ENCODE measurements around the gene NOP16.

NOP16 gene

DNA sequence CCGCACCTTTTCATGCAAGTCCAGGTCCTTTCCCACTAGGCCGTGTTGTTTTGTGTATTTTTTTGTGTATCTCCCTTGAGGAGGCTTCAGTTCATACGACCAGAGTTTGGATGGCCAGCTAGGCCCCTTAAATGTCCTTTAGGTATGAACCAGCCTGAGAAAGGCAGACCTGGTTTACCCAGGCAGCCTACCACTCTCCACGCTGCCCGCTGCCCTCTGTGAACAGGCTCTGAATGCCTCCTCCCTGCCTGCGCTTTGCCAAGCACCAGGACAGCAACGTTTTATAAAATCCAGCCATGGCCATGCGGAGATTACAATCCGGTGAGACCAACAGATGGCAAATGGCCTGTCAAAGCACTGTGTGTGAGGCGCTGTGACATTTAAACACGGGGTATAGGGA, 28.6 kb upstream of the NOP16 start:
- no peak for DNase-seq (ENCODE audit: low read depth)
- TF ChIP-seq, protein P1, sequence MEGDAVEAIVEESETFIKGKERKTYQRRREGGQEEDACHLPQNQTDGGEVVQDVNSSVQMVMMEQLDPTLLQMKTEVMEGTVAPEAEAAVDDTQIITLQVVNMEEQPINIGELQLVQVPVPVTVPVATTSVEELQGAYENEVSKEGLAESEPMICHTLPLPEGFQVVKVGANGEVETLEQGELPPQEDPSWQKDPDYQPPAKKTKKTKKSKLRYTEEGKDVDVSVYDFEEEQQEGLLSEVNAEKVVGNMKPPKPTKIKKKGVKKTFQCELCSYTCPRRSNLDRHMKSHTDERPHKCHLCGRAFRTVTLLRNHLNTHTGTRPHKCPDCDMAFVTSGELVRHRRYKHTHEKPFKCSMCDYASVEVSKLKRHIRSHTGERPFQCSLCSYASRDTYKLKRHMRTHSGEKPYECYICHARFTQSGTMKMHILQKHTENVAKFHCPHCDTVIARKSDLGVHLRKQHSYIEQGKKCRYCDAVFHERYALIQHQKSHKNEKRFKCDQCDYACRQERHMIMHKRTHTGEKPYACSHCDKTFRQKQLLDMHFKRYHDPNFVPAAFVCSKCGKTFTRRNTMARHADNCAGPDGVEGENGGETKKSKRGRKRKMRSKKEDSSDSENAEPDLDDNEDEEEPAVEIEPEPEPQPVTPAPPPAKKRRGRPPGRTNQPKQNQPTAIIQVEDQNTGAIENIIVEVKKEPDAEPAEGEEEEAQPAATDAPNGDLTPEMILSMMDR (IDR thresholded peaks at IDR 0.05; ENCODE audit: low read depth, low read length, missing control alignments) = no peak
- H3K4me3 ChIP-seq (ENCODE audit: low read depth, low read length) = peak overlapping the region; percentile 81
- in situ Hi-C loops (cut with HindIII; ENCODE audit: low sequenced_read_pairs) = no loop called here

DNA sequence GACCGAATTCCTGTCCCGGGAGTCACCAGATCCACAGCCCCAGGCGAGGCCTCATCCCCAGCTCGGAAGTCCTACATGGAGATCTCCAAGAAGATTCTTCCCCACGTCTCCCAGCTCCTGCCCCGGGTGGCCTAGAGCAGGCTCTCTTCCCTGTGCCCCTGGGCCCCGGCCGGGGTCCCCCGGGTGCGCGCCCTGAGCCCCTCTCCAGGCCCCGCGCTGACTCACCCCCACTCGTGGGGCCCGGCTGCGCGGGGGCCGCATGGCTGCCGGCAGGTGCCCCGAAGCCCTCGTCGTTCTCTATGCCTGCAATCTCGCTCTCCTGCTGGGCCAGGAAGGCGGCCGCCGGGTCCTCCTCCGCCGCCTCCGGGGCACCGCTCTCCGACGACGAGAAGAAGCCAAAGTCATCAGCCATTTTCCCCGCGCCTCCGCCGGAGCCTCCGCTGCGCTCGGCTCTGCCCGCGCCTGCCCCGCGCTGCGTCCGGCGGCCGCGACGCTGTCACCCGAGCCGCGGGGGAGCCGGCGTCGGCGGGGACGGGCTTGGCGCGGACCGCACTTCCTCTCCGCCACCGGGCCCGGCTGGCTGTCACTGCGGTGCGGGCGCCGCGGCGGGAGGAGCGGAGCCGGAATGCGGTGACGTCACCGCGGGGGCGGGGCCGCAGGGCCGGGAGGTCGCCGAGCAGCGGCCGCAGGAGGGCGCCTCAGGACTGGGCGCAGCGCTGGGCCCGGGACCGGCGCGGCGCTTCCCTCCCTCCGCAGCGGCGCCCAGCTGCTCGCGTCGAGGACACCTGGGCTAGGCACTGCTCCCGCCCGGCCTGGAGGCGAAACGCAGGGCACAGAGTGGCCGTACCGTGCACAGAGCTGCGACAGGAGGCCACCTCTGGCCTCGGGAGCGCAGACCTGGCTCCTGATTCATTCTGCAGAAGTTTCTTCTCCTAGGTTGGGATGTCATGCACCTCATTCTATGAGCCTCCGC, 27.8 kb upstream of the NOP16 start, which contains the start of gene CLTB:
Gene CLTB (minus strand): TSS at position 588 of the 973 bp plus-strand sequence. CDS start 176 bp downstream, at position 412.
- H3K4me3 ChIP-seq (ENCODE audit: low read depth, low read length) = peak within 1 kb of the TSS; percentile 81
- peak; percentile 24 for DNase-seq (ENCODE audit: low read depth)
- in situ Hi-C loops (cut with HindIII; ENCODE audit: low sequenced_read_pairs) = no loop called here
- TF ChIP-seq, protein P1 (IDR thresholded peaks at IDR 0.05; ENCODE audit: low read depth, low read length, missing control alignments) = peak; percentile 19

DNA sequence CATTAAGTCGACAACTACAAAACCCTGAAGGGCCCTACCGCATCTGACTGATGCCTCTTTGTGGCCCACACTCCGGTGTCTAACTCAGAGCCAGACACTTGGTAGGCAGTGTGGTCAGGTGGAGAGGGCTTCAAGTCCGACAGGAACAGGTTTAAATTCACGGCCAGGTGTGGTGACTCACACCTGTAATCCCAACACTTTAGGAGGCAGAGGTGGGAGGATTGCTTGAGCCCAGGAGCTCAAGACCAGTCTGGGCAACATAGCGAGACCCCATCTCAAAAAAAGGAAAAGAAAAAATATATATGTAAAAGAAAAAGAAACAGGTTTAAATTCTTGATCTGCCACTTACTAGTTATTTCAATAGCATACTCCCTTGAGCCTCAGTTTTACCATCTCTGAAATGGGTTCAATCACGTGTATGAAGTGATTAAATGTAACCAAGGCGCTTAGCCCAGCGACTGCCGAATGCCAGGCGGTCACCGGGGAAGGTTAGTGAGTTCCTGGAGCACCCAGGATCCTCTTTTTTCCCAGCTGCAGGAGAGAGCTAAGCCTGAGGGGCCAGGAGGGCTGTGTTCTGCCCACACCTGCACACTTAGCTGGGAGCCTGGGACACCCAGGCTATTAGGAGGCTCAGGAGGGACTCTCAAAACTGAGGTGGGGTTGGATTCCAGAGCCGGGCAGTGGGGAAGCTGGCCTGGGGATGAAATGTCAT, 27.0 kb upstream of the NOP16 start:
- H3K4me3 ChIP-seq (ENCODE audit: low read depth, low read length) = peak overlapping the region; percentile 81
- in situ Hi-C loops (cut with HindIII; ENCODE audit: low sequenced_read_pairs) = no loop called here
- DNase-seq (ENCODE audit: low read depth) = no peak
- TF ChIP-seq, protein P1 (IDR thresholded peaks at IDR 0.05; ENCODE audit: low read depth, low read length, missing control alignments) = no peak

DNA sequence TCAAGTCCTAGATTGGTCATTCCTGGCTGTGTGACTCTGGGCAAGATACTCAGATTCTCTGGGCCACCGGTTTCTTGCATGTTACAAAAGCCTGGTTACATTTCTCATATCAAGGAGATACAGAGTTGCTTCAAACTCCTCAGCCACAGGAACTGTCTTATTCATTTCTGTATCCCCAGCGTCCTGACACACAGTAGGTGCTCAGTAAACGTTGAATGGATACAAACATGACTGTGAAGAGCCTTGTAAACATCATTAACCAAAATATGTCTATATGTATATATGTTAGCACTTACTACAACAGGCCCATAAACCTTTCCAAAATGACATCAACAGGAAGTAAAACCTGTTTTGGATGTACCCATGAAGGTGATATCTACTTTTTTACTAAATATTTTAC, 26.3 kb upstream of the NOP16 start:
- in situ Hi-C loops (cut with HindIII; ENCODE audit: low sequenced_read_pairs) = no loop called here
- H3K4me3 ChIP-seq (ENCODE audit: low read depth, low read length) = peak overlapping the region; percentile 81
- DNase-seq (ENCODE audit: low read depth) = no peak
- TF ChIP-seq, protein P1 (IDR thresholded peaks at IDR 0.05; ENCODE audit: low read depth, low read length, missing control alignments) = no peak

DNA sequence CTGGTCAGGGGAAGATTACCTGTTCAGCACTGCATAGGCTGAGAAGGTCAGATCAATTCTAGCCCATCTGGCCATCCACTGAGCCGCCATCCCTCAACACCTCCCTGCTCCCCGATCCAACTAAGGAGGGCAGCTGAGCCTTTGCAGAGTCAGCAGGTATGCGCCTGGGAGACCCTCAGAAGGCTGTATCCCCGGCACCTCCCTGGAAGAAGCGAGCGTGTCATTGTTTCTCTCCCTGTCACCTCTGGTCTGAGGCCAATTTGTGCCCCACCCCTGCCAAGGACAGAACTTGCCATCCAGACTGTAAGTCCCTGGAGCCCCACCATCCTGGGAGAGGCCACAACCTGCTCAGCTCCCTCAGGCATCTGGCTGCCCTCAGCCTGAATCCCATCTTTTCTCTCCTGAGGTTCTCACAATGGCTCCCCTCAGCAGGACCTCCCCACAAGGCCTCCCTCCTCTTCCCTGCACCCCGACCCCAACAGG, 25.4 kb upstream of the NOP16 start:
- H3K4me3 ChIP-seq (ENCODE audit: low read depth, low read length) = no peak overlapping the region
- DNase-seq (ENCODE audit: low read depth) = no peak
- TF ChIP-seq, protein P1 (IDR thresholded peaks at IDR 0.05; ENCODE audit: low read depth, low read length, missing control alignments) = no peak
- in situ Hi-C loops (cut with HindIII; ENCODE audit: low sequenced_read_pairs) = no loop called here

DNA sequence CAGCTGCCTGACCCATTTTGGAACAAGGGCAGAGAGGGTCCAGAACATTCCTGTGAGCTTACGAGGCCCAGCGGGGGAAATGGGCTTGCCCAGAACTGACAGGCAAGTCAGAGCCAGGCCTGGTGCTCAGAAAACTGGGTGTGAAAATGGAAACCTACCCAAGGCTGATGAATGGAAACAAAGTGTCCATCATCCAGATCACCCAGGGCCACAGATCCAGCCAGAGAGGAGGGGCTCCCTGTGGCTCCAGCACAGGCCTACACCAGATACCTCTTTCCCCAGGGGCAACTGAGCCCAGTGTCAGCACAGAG, 24.8 kb upstream of the NOP16 start:
- in situ Hi-C loops (cut with HindIII; ENCODE audit: low sequenced_read_pairs) = no loop called here
- H3K4me3 ChIP-seq (ENCODE audit: low read depth, low read length) = no peak overlapping the region
- TF ChIP-seq, protein P1 (IDR thresholded peaks at IDR 0.05; ENCODE audit: low read depth, low read length, missing control alignments) = no peak
- DNase-seq (ENCODE audit: low read depth) = no peak
